ENCODE measurements around the gene SPG7.
A peak's percentile ranks its signal among the peaks of the same experiment; 100 is the strongest.

The SPG7 gene

DNA sequence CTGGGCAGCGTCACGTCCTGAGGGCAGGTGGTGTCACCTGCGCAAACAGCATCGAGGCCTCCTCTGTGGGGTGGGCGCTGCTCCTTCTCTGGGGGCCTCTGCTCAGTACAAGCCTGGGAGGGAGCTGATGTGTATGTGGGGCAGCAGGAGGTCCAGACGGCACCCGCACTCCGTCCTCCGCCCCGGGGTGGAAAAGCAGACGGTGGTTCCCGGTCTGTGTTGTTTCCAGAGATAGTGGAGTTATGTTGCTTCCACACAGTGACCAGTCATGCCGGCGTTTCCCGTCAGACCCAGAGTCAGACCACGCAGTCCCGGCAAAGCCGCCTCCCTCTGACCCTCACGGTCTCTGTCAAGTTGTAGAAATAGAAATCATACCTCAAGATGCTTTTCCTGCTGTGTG, 38.6 kb downstream of the SPG7 start:
- Mint-ChIP-seq H3K36me3 (ENCODE audit: insufficient read depth) (peaks cover 6% of the 10 kb centered on the region), H3K4me1 (peaks cover 7% of the 10 kb centered on the region), H3K9me3 (no peaks in the 10 kb centered on the region), H3K27me3 (no peaks in the 10 kb centered on the region), H3K4me3 (no peak overlapping the region), H3K27ac (ENCODE audit: low read depth) (no peak overlapping the region)
- DNase-seq (ENCODE audit: low spot score in 2 of 2), result no peak
- no peak for ATAC-seq (replicated peaks; ENCODE audit: extremely low read depth, poor library complexity, severe bottlenecking)

- H3K4me3 Mint-ChIP-seq, result no peak overlapping the region
- H3K36me3 Mint-ChIP-seq (ENCODE audit: insufficient read depth), result peaks cover 5% of the 10 kb centered on the region
- no peaks in the 10 kb centered on the region for H3K27me3 Mint-ChIP-seq
- H3K27ac Mint-ChIP-seq (ENCODE audit: low read depth), result peak overlapping the region; percentile 68
- DNase-seq (ENCODE audit: low spot score in 2 of 2) (no peak), ATAC-seq (replicated peaks; ENCODE audit: extremely low read depth, poor library complexity, severe bottlenecking) (no peak)
- H3K4me1 Mint-ChIP-seq, result peaks cover 7% of the 10 kb centered on the region
- H3K9me3 Mint-ChIP-seq, result no peaks in the 10 kb centered on the region
Measured at GRCh38 chr16:89547291-89547690, 39.1 kb downstream of the SPG7 start.

DNA sequence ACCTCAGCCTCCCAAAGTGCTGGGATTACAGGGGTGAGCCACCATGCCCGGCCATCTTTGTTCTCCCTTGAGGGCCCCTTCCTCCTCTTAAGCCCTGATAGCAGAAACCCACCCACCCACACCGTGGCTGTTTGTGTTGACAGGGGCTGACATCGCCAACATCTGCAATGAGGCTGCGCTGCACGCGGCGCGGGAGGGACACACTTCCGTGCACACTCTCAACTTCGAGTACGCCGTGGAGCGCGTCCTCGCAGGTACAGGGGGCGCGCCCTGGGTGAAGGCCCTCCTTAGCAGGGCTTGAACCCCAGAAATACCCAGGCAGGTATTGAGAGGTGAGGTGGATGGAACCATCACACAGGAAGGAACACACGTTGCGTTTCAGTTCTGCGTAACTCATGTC, 39.7 kb downstream of the SPG7 start:
- H3K4me3 Mint-ChIP-seq, result no peak overlapping the region
- DNase-seq (ENCODE audit: low spot score in 2 of 2) (no peak), ATAC-seq (replicated peaks; ENCODE audit: extremely low read depth, poor library complexity, severe bottlenecking) (no peak)
- peaks cover 7% of the 10 kb centered on the region for H3K4me1 Mint-ChIP-seq
- H3K27ac Mint-ChIP-seq (ENCODE audit: low read depth), result peak overlapping the region; percentile 68
- no peaks in the 10 kb centered on the region for H3K27me3 Mint-ChIP-seq
- H3K9me3 Mint-ChIP-seq, result no peaks in the 10 kb centered on the region
- peaks cover 6% of the 10 kb centered on the region for H3K36me3 Mint-ChIP-seq (ENCODE audit: insufficient read depth)

DNA sequence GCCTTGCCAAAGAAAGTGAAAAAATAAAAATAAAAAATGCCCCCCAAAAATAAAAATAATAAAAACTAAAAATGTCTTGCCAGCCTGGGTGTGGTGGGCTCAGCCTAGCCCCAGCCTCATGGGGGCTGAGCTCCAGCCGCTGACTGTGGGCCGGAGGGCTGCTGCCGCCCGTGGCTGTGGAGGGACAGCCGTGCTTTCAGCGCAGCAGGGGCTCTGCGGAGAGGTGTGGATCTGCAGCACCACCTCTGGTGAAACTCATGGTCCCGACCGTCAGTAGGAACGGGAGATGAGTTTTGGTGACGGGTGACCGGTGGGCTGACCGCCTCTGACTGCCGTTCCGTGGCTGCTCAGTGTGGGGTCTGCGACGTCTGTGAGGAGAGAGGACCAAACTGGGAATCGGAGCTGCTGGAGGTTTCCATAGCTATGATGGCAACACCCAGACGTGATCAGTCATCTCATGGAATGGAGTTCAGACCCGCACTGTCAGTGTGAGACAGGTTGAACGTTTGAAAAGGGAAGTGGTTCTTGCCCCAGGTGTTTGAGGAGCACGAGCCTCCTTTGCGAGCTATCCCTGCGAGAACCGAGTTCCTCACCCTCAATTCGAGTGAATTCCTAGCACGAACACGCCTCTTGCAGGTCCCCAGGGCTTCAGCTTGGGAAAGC, 40.3 kb downstream of the SPG7 start:
- H3K36me3 Mint-ChIP-seq (ENCODE audit: insufficient read depth), result peaks cover 6% of the 10 kb centered on the region
- ATAC-seq (replicated peaks; ENCODE audit: extremely low read depth, poor library complexity, severe bottlenecking) (no peak), DNase-seq (ENCODE audit: low spot score in 2 of 2) (no peak)
- H3K4me1 Mint-ChIP-seq, result peaks cover 7% of the 10 kb centered on the region
- H3K4me3 Mint-ChIP-seq, result no peak overlapping the region
- H3K27ac Mint-ChIP-seq (ENCODE audit: low read depth), result no peak overlapping the region
- H3K27me3 Mint-ChIP-seq, result no peaks in the 10 kb centered on the region
- H3K9me3 Mint-ChIP-seq, result no peaks in the 10 kb centered on the region

GRCh38 chr16:89549007-89549700, 41.0 kb downstream of the SPG7 start:
- Mint-ChIP-seq H3K4me3 (peak overlapping the region; percentile 27), H3K36me3 (ENCODE audit: insufficient read depth) (peaks cover 9% of the 10 kb centered on the region), H3K9me3 (no peaks in the 10 kb centered on the region), H3K27me3 (no peaks in the 10 kb centered on the region), H3K27ac (ENCODE audit: low read depth) (peak overlapping the region; percentile 41), H3K4me1 (peaks cover 7% of the 10 kb centered on the region)
- DNase-seq (ENCODE audit: low spot score in 2 of 2) (no peak), ATAC-seq (replicated peaks; ENCODE audit: extremely low read depth, poor library complexity, severe bottlenecking) (peak; percentile 54)

GRCh38 chr16:89550421-89551007, 42.3 kb downstream of the SPG7 start:
- H3K27me3 Mint-ChIP-seq, result no peaks in the 10 kb centered on the region
- no peak overlapping the region for H3K4me3 Mint-ChIP-seq
- DNase-seq (ENCODE audit: low spot score in 2 of 2) (no peak), ATAC-seq (replicated peaks; ENCODE audit: extremely low read depth, poor library complexity, severe bottlenecking) (no peak)
- peaks cover 7% of the 10 kb centered on the region for H3K4me1 Mint-ChIP-seq
- H3K9me3 Mint-ChIP-seq, result no peaks in the 10 kb centered on the region
- no peak overlapping the region for H3K27ac Mint-ChIP-seq (ENCODE audit: low read depth)
- H3K36me3 Mint-ChIP-seq (ENCODE audit: insufficient read depth), result peaks cover 9% of the 10 kb centered on the region

GRCh38 chr16:89552329-89552728, 44.1 kb downstream of the SPG7 start:
- Mint-ChIP-seq H3K4me1 (peaks cover 11% of the 10 kb centered on the region), H3K27me3 (no peaks in the 10 kb centered on the region), H3K4me3 (no peak overlapping the region), H3K27ac (ENCODE audit: low read depth) (no peak overlapping the region), H3K9me3 (no peaks in the 10 kb centered on the region), H3K36me3 (ENCODE audit: insufficient read depth) (peaks cover 9% of the 10 kb centered on the region)
- no peak for DNase-seq (ENCODE audit: low spot score in 2 of 2)
- no peak for ATAC-seq (replicated peaks; ENCODE audit: extremely low read depth, poor library complexity, severe bottlenecking)

GRCh38 chr16:89552913-89553312, 44.7 kb downstream of the SPG7 start:
- peaks cover 16% of the 10 kb centered on the region for H3K4me1 Mint-ChIP-seq
- H3K36me3 Mint-ChIP-seq (ENCODE audit: insufficient read depth), result peaks cover 9% of the 10 kb centered on the region
- ATAC-seq (replicated peaks; ENCODE audit: extremely low read depth, poor library complexity, severe bottlenecking), result no peak
- H3K27me3 Mint-ChIP-seq, result no peaks in the 10 kb centered on the region
- no peaks in the 10 kb centered on the region for H3K9me3 Mint-ChIP-seq
- no peak for DNase-seq (ENCODE audit: low spot score in 2 of 2)
- no peak overlapping the region for H3K27ac Mint-ChIP-seq (ENCODE audit: low read depth)
- H3K4me3 Mint-ChIP-seq, result no peak overlapping the region

DNA sequence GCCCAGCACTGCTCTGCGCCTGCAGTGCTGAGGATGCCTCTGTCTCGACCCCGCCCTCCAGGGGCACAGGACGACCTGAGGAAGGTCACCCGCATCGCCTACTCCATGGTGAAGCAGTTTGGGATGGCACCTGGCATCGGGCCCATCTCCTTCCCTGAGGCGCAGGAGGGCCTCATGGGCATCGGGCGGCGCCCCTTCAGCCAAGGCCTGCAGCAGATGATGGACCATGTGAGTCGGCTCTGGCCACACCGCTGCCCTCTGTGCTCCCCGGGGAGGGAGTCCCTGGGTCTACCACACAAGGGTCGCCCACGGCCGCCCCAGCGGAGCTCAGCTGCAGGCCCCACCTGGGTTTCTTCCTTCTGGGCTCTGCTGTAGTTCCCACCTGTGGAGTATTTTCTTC, 45.5 kb downstream of the SPG7 start:
- Mint-ChIP-seq H3K4me3 (no peak overlapping the region), H3K27ac (ENCODE audit: low read depth) (no peak overlapping the region), H3K4me1 (peaks cover 16% of the 10 kb centered on the region), H3K27me3 (no peaks in the 10 kb centered on the region), H3K9me3 (no peaks in the 10 kb centered on the region), H3K36me3 (ENCODE audit: insufficient read depth) (peaks cover 8% of the 10 kb centered on the region)
- DNase-seq (ENCODE audit: low spot score in 2 of 2) (no peak), ATAC-seq (replicated peaks; ENCODE audit: extremely low read depth, poor library complexity, severe bottlenecking) (no peak)

DNA sequence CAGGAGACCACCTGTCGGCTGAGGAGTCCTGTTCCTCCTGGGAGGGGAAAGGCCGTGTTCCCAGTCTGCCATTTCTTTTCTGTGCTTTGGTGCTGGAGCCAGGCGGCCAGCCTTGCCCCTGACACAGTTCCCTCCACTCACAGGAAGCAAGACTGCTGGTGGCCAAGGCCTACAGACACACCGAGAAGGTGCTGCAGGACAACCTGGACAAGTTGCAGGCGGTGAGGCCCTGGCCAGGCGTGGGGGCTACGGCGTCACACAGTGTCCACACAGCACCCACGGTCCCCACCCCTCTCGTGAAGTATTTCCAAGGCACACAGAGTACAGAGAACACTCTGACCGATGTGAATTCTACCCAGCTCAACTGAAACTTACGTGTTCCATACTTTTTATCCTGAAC, 46.1 kb downstream of the SPG7 start:
- H3K27me3 Mint-ChIP-seq, result no peaks in the 10 kb centered on the region
- DNase-seq (ENCODE audit: low spot score in 2 of 2), result no peak
- ATAC-seq (replicated peaks; ENCODE audit: extremely low read depth, poor library complexity, severe bottlenecking), result no peak
- H3K9me3 Mint-ChIP-seq, result no peaks in the 10 kb centered on the region
- H3K36me3 Mint-ChIP-seq (ENCODE audit: insufficient read depth), result peaks cover 8% of the 10 kb centered on the region
- H3K4me1 Mint-ChIP-seq, result peaks cover 12% of the 10 kb centered on the region
- no peak overlapping the region for H3K4me3 Mint-ChIP-seq
- no peak overlapping the region for H3K27ac Mint-ChIP-seq (ENCODE audit: low read depth)

DNA sequence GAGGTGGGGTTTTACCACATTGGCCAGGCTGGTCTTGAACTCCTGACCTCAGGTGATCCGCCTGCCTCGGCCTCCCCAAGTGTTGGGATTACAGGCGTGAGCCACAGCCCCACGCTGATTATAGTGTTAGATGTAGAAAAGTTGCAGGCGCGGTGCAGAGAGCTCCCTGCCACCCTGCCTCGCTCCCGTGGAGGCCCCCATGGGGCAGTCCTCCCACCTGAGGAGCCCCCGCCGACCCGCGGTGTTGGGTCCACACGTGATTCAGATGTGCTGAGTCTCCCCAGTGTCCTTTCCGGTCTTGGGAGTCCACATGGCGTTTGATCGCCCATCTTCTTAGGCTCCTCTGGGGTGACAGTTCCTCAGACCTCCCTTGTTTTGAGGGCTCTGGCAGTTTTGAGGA, 47.1 kb downstream of the SPG7 start:
- Mint-ChIP-seq H3K9me3 (no peaks in the 10 kb centered on the region), H3K27ac (ENCODE audit: low read depth) (no peak overlapping the region), H3K4me3 (no peak overlapping the region), H3K36me3 (ENCODE audit: insufficient read depth) (peaks cover 12% of the 10 kb centered on the region), H3K27me3 (no peaks in the 10 kb centered on the region), H3K4me1 (peaks cover 16% of the 10 kb centered on the region)
- no peak for DNase-seq (ENCODE audit: low spot score in 2 of 2)
- ATAC-seq (replicated peaks; ENCODE audit: extremely low read depth, poor library complexity, severe bottlenecking), result no peak

DNA sequence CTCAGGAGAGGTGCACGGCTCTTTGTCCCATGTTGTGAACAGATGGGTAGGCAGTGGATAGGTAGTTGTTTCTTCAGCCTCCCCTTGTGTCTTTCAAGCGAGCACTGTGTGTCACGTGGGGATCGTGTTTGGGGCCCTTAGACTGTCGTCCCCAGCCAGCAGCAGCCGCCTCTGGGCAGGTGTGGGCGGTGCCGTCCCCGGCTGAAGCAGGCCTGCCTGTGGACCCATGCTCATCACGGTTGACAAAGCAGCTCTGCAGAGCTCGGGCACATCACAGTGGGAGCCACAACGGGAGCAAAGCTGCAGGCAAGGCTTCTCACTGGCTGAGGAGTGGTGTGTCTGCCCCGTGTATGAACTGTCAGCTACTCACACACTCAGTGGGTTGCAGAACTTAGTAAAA, 47.6 kb downstream of the SPG7 start:
- Mint-ChIP-seq H3K27ac (ENCODE audit: low read depth) (no peak overlapping the region), H3K9me3 (no peaks in the 10 kb centered on the region), H3K4me1 (peaks cover 16% of the 10 kb centered on the region), H3K27me3 (no peaks in the 10 kb centered on the region), H3K4me3 (no peak overlapping the region), H3K36me3 (ENCODE audit: insufficient read depth) (peaks cover 16% of the 10 kb centered on the region)
- DNase-seq (ENCODE audit: low spot score in 2 of 2) (no peak), ATAC-seq (replicated peaks; ENCODE audit: extremely low read depth, poor library complexity, severe bottlenecking) (no peak)
